Esophagus muscularis mucosa (tissue), 4 donors: ENCODE results near the gene SHOC2. TPM values are rescaled to one million over a fixed set of nuclear protein-coding genes. Genes with fewer than 3 reads are reported as not detected.

Experiments
- DNase-seq: peaks from one replicate; pipeline ENCODE4 v3.0.0-alpha.2; 2017; ENCODE audit errors: extremely low spot score
- H3K27ac ChIP-seq, 4 donors: fragments of 200-600 bp; sonication (generic); replicated peaks in 1 of 4; 1 replicate in 3 of 4; 2 replicates in 1 of 4; pipeline ENCODE4 v1.5.1; 2016 to 2019; ENCODE audit warnings: mild to moderate bottlenecking in 1 of 4
- H3K27me3 ChIP-seq, 4 donors: fragments of 200-600 bp; sonication (generic); one replicate each; pipeline versions ENCODE4 v1.5.1 to v1.6.0; 2016 to 2019
- H3K36me3 ChIP-seq, 4 donors: fragments of 200-600 bp; sonication (generic); one replicate each; pipeline ENCODE4 v1.5.1; 2016 to 2019
- H3K4me1 ChIP-seq, 4 donors: fragments of 200-600 bp; sonication (generic); one replicate each; pipeline ENCODE4 v1.5.1; 2016 to 2019
- H3K4me3 ChIP-seq, 4 donors: fragments of 200-600 bp; sonication (generic); 1 replicate in 2 of 4; 2 replicates in 2 of 4; pipeline ENCODE4 v1.5.1; 2016 to 2019; ENCODE audit warnings: mild to moderate bottlenecking in 4 of 4, moderate library complexity in 1 of 4
- H3K9me3 ChIP-seq, 4 donors: fragments of 200-600 bp; sonication (generic); 1 replicate in 3 of 4; 2 replicates in 1 of 4; pipeline ENCODE4 v1.5.1; 2016 to 2019
- CTCF ChIP-seq, 3 experiments: fragments of 200-600 bp in 2 of 3; fragments of 450-650 bp in 1 of 3; sonication (generic) in 2 of 3; IDR thresholded peaks; one replicate each; pipeline ENCODE4 v1.5.1; 2017 to 2019; ENCODE audit warnings: antibody characterized with exemption in 3 of 3, mild to moderate bottlenecking in 2 of 3, moderate library complexity in 1 of 3
- EP300 ChIP-seq: sonication (generic); formaldehyde crosslinking; IDR thresholded peaks from one replicate; pipeline ENCODE4 v1.6.1; 2017; ENCODE audit warnings: antibody characterized with exemption
- POLR2A ChIP-seq: fragments of 450-650 bp; IDR thresholded peaks from one replicate; pipeline ENCODE4 v1.6.1; 2017; ENCODE audit warnings: antibody characterized with exemption, moderate library complexity, mild to moderate bottlenecking, low read depth
- POLR2AphosphoS5 ChIP-seq, 2 donors: sonication (generic); formaldehyde crosslinking; IDR thresholded peaks; one replicate each; pipeline ENCODE4 v1.6.1; 2017; ENCODE audit warnings: antibody characterized with exemption in 2 of 2
- WGBS: methylation state at CpG from one replicate; pipeline ENCODE4 v1.1.5; 2018; 5-methylcytosine and 5-hydroxymethylcytosine counted together
- intact Hi-C: fragments of 100-400 bp; cut with DNase I; formaldehyde crosslinking; loops from one replicate; pipeline ENCODE4 v1.15.1; 2023
- total RNA-seq, 4 donors: library from RNA; depleted of rRNA; stranded (reverse); fragments of >200 nt; gene quantifications; one replicate each; pipeline versions ENCODE4 v1.1.0 to v1.2.1, GENCODE V29; 2016

The SHOC2 gene
- total RNA-seq, 4 donors from 2014 or later: 45.7 to 72.7 (median 55.3) TPM

DNA sequence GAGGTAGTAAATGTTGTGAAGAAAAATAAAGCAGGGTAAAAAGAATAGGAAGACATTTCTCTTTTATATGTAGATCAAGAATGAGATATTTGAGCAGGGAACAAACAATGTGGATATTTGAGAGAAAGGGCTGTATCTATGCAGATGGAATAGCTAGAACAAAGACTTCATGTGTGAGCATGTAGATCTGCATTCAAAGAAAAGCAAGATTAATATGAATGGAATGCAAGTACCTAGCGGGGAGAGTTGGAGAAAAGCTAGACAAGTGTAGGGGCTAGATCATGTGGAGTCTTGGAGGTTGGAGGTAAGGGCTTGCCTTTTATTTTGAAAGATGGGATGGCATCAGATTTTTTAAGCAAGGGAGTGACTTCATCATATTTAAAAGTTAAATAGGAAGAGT lies 27.1 kb downstream of the SHOC2 start:
- no peaks in the 10 kb centered on the region for H3K27me3 ChIP-seq
- intact Hi-C loops: no loop called here
- H3K27ac ChIP-seq: no peak overlapping the region
- peaks cover 15 to 36% (median 28%) of the 10 kb centered on the region in 4 donors for H3K4me1 ChIP-seq
- H3K4me3 ChIP-seq: no peak overlapping the region
- peaks cover 0 to 8% (median 3%) of the 10 kb centered on the region in 4 donors for H3K36me3 ChIP-seq
- DNase-seq: no peak
- WGBS: 95% methylated on average over 1 of the region's 1 CpG
- no peak for TF ChIP-seq EP300
- no peak for TF ChIP-seq CTCF (IDR thresholded peaks at IDR 0.05)
- no peak for TF ChIP-seq POLR2A
- no peak for TF ChIP-seq POLR2AphosphoS5 (IDR thresholded peaks at IDR 0.05)
- no peaks in the 10 kb centered on the region for H3K9me3 ChIP-seq

GRCh38 chr10:110947061-110947595 lies 27.7 kb downstream of the SHOC2 start:
- intact Hi-C loops: no loop called here
- TF ChIP-seq EP300: no peak
- no peak for TF ChIP-seq CTCF (IDR thresholded peaks at IDR 0.05)
- no peak for TF ChIP-seq POLR2AphosphoS5 (IDR thresholded peaks at IDR 0.05)
- TF ChIP-seq POLR2A: no peak
- Histone ChIP-seq H3K9me3 (no peaks in the 10 kb centered on the region), H3K4me3 (no peak overlapping the region), H3K36me3 (peaks cover 0 to 14% (median 3%) of the 10 kb centered on the region in 4 donors), H3K27ac (no peak overlapping the region), H3K4me1 (peaks cover 15 to 36% (median 28%) of the 10 kb centered on the region in 4 donors), H3K27me3 (no peaks in the 10 kb centered on the region)
- DNase-seq: no peak
- 83% methylated on average over 3 of the region's 4 CpGs for WGBS

GRCh38 chr10:110951381-110951780 lies 32.0 kb downstream of the SHOC2 start:
- 85% methylated on average over 4 of the region's 4 CpGs for WGBS
- no peak overlapping the region for H3K4me3 ChIP-seq
- intact Hi-C loops: no loop called here
- TF ChIP-seq EP300 (no peak), POLR2A (no peak)
- peaks cover 0 to 9% (median 0%) of the 10 kb centered on the region in 4 donors for H3K36me3 ChIP-seq
- peaks cover 5 to 15% (median 7%) of the 10 kb centered on the region in 4 donors for H3K4me1 ChIP-seq
- no peaks in the 10 kb centered on the region for H3K27me3 ChIP-seq
- DNase-seq: no peak
- no peaks in the 10 kb centered on the region for H3K9me3 ChIP-seq
- H3K27ac ChIP-seq: no peak overlapping the region

- WGBS: 88% methylated on average over 1 of the region's 1 CpG
- Histone ChIP-seq H3K4me1 (peaks cover 7 to 52% (median 42%) of the 10 kb centered on the region in 4 donors), H3K36me3 (no peaks in the 10 kb centered on the region), H3K27me3 (no peaks in the 10 kb centered on the region), H3K27ac (no peak overlapping the region), H3K9me3 (no peaks in the 10 kb centered on the region), H3K4me3 (no peak overlapping the region)
- no peak for DNase-seq
- TF ChIP-seq POLR2A (no peak), EP300 (no peak), POLR2AphosphoS5 (IDR thresholded peaks at IDR 0.05) (no peak), CTCF (IDR thresholded peaks at IDR 0.05) (no peak)
- intact Hi-C loops: no loop called here
Observed at GRCh38 chr10:110957606-110958005, 38.2 kb downstream of the SHOC2 start.

GRCh38 chr10:110959379-110960332 lies 40.3 kb downstream of the SHOC2 start:
- no peak for DNase-seq
- Histone ChIP-seq H3K36me3 (no peaks in the 10 kb centered on the region), H3K9me3 (no peaks in the 10 kb centered on the region), H3K4me3 (no peak overlapping the region), H3K27ac (no peak overlapping the region), H3K4me1 (peaks cover 13 to 62% (median 53%) of the 10 kb centered on the region in 4 donors), H3K27me3 (no peaks in the 10 kb centered on the region)
- 28% methylated on average over 4 of the region's 4 CpGs for WGBS
- TF ChIP-seq EP300 (no peak), POLR2A (no peak)
- intact Hi-C loops: no loop called here
